Trophoblast cell (in vitro differentiated cells and primary cell): Measurements from ENCODE around the gene DES.

ENCODE experiments used
- DNase-seq, 2 donors: peaks; one replicate each; pipeline ENCODE4 v3.0.0-alpha.2; 2016
- H2AFZ ChIP-seq: 2 replicates; pipeline ENCODE4 v1.6.1; 2013; ENCODE audit warnings: low read length, moderate library complexity, mild to moderate bottlenecking; ENCODE audit not compliant: insufficient read depth, poor library complexity
- H2AK5ac ChIP-seq: 2 replicates; pipeline ENCODE4 v1.6.1; 2013; ENCODE audit warnings: mild to moderate bottlenecking, low read length
- H2BK120ac ChIP-seq: 2 replicates; pipeline ENCODE4 v1.6.1; 2013; ENCODE audit warnings: low read length, mild to moderate bottlenecking, moderate library complexity; ENCODE audit not compliant: insufficient read depth, poor library complexity
- H2BK12ac ChIP-seq: 2 replicates; pipeline ENCODE4 v1.6.1; 2013; ENCODE audit warnings: mild to moderate bottlenecking, low read length, moderate library complexity
- H2BK5ac ChIP-seq: 2 replicates; pipeline ENCODE4 v1.6.1; 2013; ENCODE audit warnings: low read length, low read depth, moderate library complexity, mild to moderate bottlenecking; ENCODE audit not compliant: poor library complexity
- H3K14ac ChIP-seq: 2 replicates; pipeline ENCODE4 v1.6.1; 2013; ENCODE audit warnings: mild to moderate bottlenecking, low read length
- H3K18ac ChIP-seq: 2 replicates; pipeline ENCODE4 v1.6.1; 2013; ENCODE audit warnings: mild to moderate bottlenecking, low read length
- H3K23ac ChIP-seq: 2 replicates; pipeline ENCODE4 v1.6.1; 2013; ENCODE audit warnings: low read length
- H3K27ac ChIP-seq: 2 replicates; pipeline ENCODE4 v1.5.1; 2013; ENCODE audit warnings: low read depth, mild to moderate bottlenecking, inconsistent platforms, low read length, moderate library complexity
- H3K27me3 ChIP-seq: 2 replicates; pipeline ENCODE4 v1.6.1; 2013; ENCODE audit warnings: inconsistent platforms, mild to moderate bottlenecking, low read length, moderate library complexity; ENCODE audit not compliant: insufficient read depth
- H3K36me3 ChIP-seq, 2 experiments: 1 replicate in 1 of 2; 2 replicates in 1 of 2; pipeline ENCODE4 v1.6.1; 2013; ENCODE audit warnings: low read length in 2 of 2, mild to moderate bottlenecking in 2 of 2, moderate library complexity in 1 of 2; ENCODE audit not compliant: insufficient read depth in 2 of 2, control insufficient read depth in 1 of 2
- H3K4ac ChIP-seq: 2 replicates; pipeline ENCODE4 v1.6.1; 2013; ENCODE audit warnings: low read depth, mild to moderate bottlenecking, low read length, moderate library complexity
- H3K4me1 ChIP-seq, 2 experiments: 1 replicate in 1 of 2; 2 replicates in 1 of 2; pipeline ENCODE4 v1.6.1; 2013; ENCODE audit warnings: low read length in 2 of 2, mild to moderate bottlenecking in 2 of 2, moderate library complexity in 1 of 2; ENCODE audit not compliant: insufficient read depth in 2 of 2, control insufficient read depth in 1 of 2
- H3K4me2 ChIP-seq: 2 replicates; pipeline ENCODE4 v1.6.1; 2013; ENCODE audit warnings: inconsistent platforms, mild to moderate bottlenecking, low read length, moderate library complexity
- H3K4me3 ChIP-seq: 2 replicates; pipeline ENCODE4 v1.5.1; 2013; ENCODE audit warnings: mild to moderate bottlenecking, low read depth, low read length, inconsistent platforms
- H3K79me1 ChIP-seq: one replicate; pipeline ENCODE4 v1.6.1; 2013; ENCODE audit warnings: low read length
- H3K79me2 ChIP-seq: 2 replicates; pipeline ENCODE4 v1.6.1; 2013; ENCODE audit warnings: low read length, mild to moderate bottlenecking; ENCODE audit not compliant: control insufficient read depth, insufficient read depth, poor library complexity
- H3K9ac ChIP-seq: 2 replicates; pipeline ENCODE4 v1.6.1; 2013; ENCODE audit warnings: mild to moderate bottlenecking, low read length
- H3K9me3 ChIP-seq: 2 replicates; pipeline ENCODE4 v1.6.1; 2013; ENCODE audit warnings: low read depth, mild to moderate bottlenecking, control low read depth, inconsistent platforms, low read length; ENCODE audit not compliant: insufficient read depth
- H4K12ac ChIP-seq: 2 replicates; pipeline ENCODE4 v1.6.1; 2013; ENCODE audit warnings: low read depth, mild to moderate bottlenecking, low read length, moderate library complexity
- H4K8ac ChIP-seq: 2 replicates; pipeline ENCODE4 v1.6.1; 2013; ENCODE audit warnings: low read depth, mild to moderate bottlenecking, low read length, moderate library complexity
- H4K91ac ChIP-seq: one replicate; pipeline ENCODE4 v1.6.1; 2013; ENCODE audit warnings: low read depth, mild to moderate bottlenecking, low read length, moderate library complexity
- WGBS: extraction: QIAGEN DNeasy Blood & Tissue Kit; methylation state at CpG from one replicate; pipeline ENCODE4 v1.1.7; 2013; ENCODE audit warnings: missing lambda C conversion rate; ENCODE audit not compliant: insufficient read length, insufficient coverage; ENCODE audit errors: extremely low coverage; 5-methylcytosine and 5-hydroxymethylcytosine counted together

The DES gene

GRCh38 chr2:219416938-219417337 is 1.2 kb upstream of the DES start:
- Histone ChIP-seq H3K27me3 (peaks cover 11% of the 10 kb centered on the region), H3K4me1 (peaks cover 0 to 4% of the 10 kb centered on the region in 2 experiments), H4K8ac (no peak overlapping the region), H3K9ac (no peak overlapping the region), H2BK120ac (no peak overlapping the region), H2BK12ac (no peak overlapping the region), H3K79me2 (no peaks in the 10 kb centered on the region), H3K9me3 (peaks cover 4% of the 10 kb centered on the region), H3K4me3 (no peak overlapping the region), H2AFZ (no peak overlapping the region), H2AK5ac (no peak overlapping the region), H4K12ac (no peak overlapping the region), H3K4ac (no peak overlapping the region), H3K4me2 (no peak overlapping the region), H2BK5ac (no peak overlapping the region), H3K79me1 (no peaks in the 10 kb centered on the region), H3K23ac (no peak overlapping the region), H3K27ac (no peak overlapping the region), H3K18ac (no peak overlapping the region), H3K14ac (no peak overlapping the region), H3K36me3 (no peaks in the 10 kb centered on the region), H4K91ac (no peak overlapping the region)
- DNase-seq = no peak
- WGBS = no CpG with 5 or more reads among the region's 4 CpGs

- H3K36me3 ChIP-seq = no peaks in the 10 kb centered on the region
- H4K8ac ChIP-seq = no peak overlapping the region
- H3K4me2 ChIP-seq = no peak overlapping the region
- peaks cover 4% of the 10 kb centered on the region for H3K9me3 ChIP-seq
- H3K4me3 ChIP-seq = no peak overlapping the region
- no peaks in the 10 kb centered on the region for H3K79me2 ChIP-seq
- no peak overlapping the region for H3K4ac ChIP-seq
- H3K27me3 ChIP-seq = peaks cover 11% of the 10 kb centered on the region
- no peaks in the 10 kb centered on the region for H3K79me1 ChIP-seq
- H3K9ac ChIP-seq = no peak overlapping the region
- no peak overlapping the region for H4K12ac ChIP-seq
- no peak overlapping the region for H2AK5ac ChIP-seq
- H2BK12ac ChIP-seq = no peak overlapping the region
- no peak overlapping the region for H2BK120ac ChIP-seq
- WGBS = no CpG with 5 or more reads among the region's 9 CpGs
- H3K23ac ChIP-seq = no peak overlapping the region
- H3K27ac ChIP-seq = no peak overlapping the region
- no peak overlapping the region for H4K91ac ChIP-seq
- no peak for DNase-seq
- no peak overlapping the region for H2BK5ac ChIP-seq
- H3K4me1 ChIP-seq = peaks cover 0 to 4% of the 10 kb centered on the region in 2 experiments
- H3K14ac ChIP-seq = no peak overlapping the region
- H2AFZ ChIP-seq = no peak overlapping the region
- no peak overlapping the region for H3K18ac ChIP-seq
These were observed 803 bp upstream of the DES start for GRCh38 chr2:219417374-219417773.

- Histone ChIP-seq H2AK5ac (no peak overlapping the region), H2BK120ac (no peak overlapping the region), H3K14ac (no peak overlapping the region), H3K27ac (no peak overlapping the region), H4K8ac (no peak overlapping the region), H4K12ac (no peak overlapping the region), H2BK12ac (no peak overlapping the region), H3K9ac (no peak overlapping the region), H2AFZ (no peak overlapping the region), H3K4ac (no peak overlapping the region), H3K4me1 (peaks cover 0 to 4% of the 10 kb centered on the region in 2 experiments), H3K36me3 (no peaks in the 10 kb centered on the region), H3K27me3 (peaks cover 11% of the 10 kb centered on the region), H3K18ac (no peak overlapping the region), H2BK5ac (no peak overlapping the region), H3K9me3 (peaks cover 4% of the 10 kb centered on the region), H3K23ac (no peak overlapping the region), H3K79me2 (no peaks in the 10 kb centered on the region), H3K4me2 (no peak overlapping the region), H3K79me1 (no peaks in the 10 kb centered on the region), H3K4me3 (no peak overlapping the region), H4K91ac (no peak overlapping the region)
- no peak for DNase-seq
- no CpG with 5 or more reads among the region's 12 CpGs for WGBS
These were observed 791 bp downstream of the DES start for GRCh38 chr2:219419012-219419324.

- peaks cover 11% of the 10 kb centered on the region for H3K27me3 ChIP-seq
- no peak overlapping the region for H3K4ac ChIP-seq
- H2BK120ac ChIP-seq = no peak overlapping the region
- H3K4me3 ChIP-seq = no peak overlapping the region
- H3K18ac ChIP-seq = no peak overlapping the region
- H4K8ac ChIP-seq = no peak overlapping the region
- H3K79me1 ChIP-seq = no peaks in the 10 kb centered on the region
- no peaks in the 10 kb centered on the region for H3K36me3 ChIP-seq
- no peak overlapping the region for H4K91ac ChIP-seq
- no peak overlapping the region for H2BK5ac ChIP-seq
- peaks cover 0 to 4% of the 10 kb centered on the region in 2 experiments for H3K4me1 ChIP-seq
- H3K27ac ChIP-seq = no peak overlapping the region
- no peak overlapping the region for H4K12ac ChIP-seq
- no peaks in the 10 kb centered on the region for H3K79me2 ChIP-seq
- peaks cover 4% of the 10 kb centered on the region for H3K9me3 ChIP-seq
- no CpG with 5 or more reads among the region's 9 CpGs for WGBS
- no peak overlapping the region for H3K9ac ChIP-seq
- H3K14ac ChIP-seq = no peak overlapping the region
- H2AK5ac ChIP-seq = no peak overlapping the region
- no peak overlapping the region for H2AFZ ChIP-seq
- no peak for DNase-seq
- H3K4me2 ChIP-seq = no peak overlapping the region
- H3K23ac ChIP-seq = no peak overlapping the region
- no peak overlapping the region for H2BK12ac ChIP-seq
These were observed 1.4 kb downstream of the DES start for GRCh38 chr2:219419331-219420197.
